PFSK-1 (cell line): ENCODE measurements around the gene STARD3.

Source experiments
- POLR2AphosphoS5 ChIP-seq: IDR thresholded peaks from 2 replicates; pipeline ENCODE4 v1.6.1; 2012; ENCODE audit warnings: low read depth, mild to moderate bottlenecking, control low read depth, low read length, moderate library complexity
- REST ChIP-seq, 2 experiments: IDR thresholded peaks; 2 replicates each; pipeline versions ENCODE4 v1.6.1 to v1.8.0; 2011 to 2012; ENCODE audit warnings: low read depth in 2 of 2, low read length in 2 of 2, control low read depth in 1 of 2, inconsistent platforms in 1 of 2, mild to moderate bottlenecking in 1 of 2, moderate library complexity in 1 of 2; ENCODE audit not compliant: insufficient read depth in 1 of 2
- TAF1 ChIP-seq: IDR thresholded peaks from 2 replicates; pipeline ENCODE4 v1.6.1; 2012; ENCODE audit warnings: low read length, control low read depth, borderline replicate concordance; ENCODE audit not compliant: insufficient read depth

GRCh38 chr17:39617446-39618245, 19.3 kb upstream of the STARD3 start:
- no peak for TF ChIP-seq TAF1
- no peak for TF ChIP-seq POLR2AphosphoS5
- TF ChIP-seq REST (IDR thresholded peaks at IDR 0.05; ENCODE audit: insufficient read depth in 1 of 2, low read depth in 2 of 2, low read length in 2 of 2), result no peak
